ENCODE measurements around the gene HS6ST2.

DNA sequence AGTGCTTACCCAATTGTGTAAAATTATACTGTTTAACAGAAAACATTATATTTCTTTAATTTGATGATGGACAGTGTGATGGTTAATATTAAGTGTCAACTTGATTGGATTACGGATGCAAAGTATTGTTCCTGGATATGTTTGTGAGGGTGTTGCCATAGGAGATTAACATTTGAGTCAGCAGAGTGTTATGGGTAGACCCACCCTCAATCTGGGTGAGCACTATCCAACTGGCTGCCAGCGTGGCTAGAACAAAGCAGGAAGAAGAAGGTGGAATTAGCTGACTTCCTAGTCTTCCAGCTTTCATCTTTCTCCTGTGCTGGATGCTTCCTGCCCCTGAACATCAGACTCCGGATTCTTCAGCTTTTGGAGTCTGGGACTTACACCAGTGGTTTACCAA, 42.1 kb downstream of the HS6ST2 start:
- TF ChIP-seq EZH2 (IDR thresholded peaks at IDR 0.05; ENCODE audit: insufficient read depth, poor library complexity, severe bottlenecking) = no peak
- TF ChIP-seq EZH2phosphoT487 (IDR thresholded peaks at IDR 0.05; ENCODE audit: insufficient read depth, low read depth) = no peak
